Activated CD8-positive, alpha-beta memory T cell treated with anti-CD3 and anti-CD28 coated beads for 24 hours (primary cell): ENCODE data around the gene RSPH3.
"Not testable (repeated sequence)": the region's sequence is repeated elsewhere in the genome, so short reads cannot be mapped to it uniquely, and the experiment has no call there.

Experiments
- DNase-seq: peaks from one replicate; pipeline ENCODE4 v3.0.0-alpha.2; 2020

Gene RSPH3

GRCh38 chr6:158999666-159000403 is at the start of gene RSPH3:
TSS of gene RSPH3 (minus strand) at chr6:159000202. CDS start at chr6:158999550, 652 bp downstream.
- DNase-seq = peak; percentile 96

- DNase-seq = no peak
Measured at GRCh38 chr6:159047891-159048685, 48.1 kb upstream of the RSPH3 start.

- no peak for DNase-seq
Measured at GRCh38 chr6:159045801-159046200, 45.8 kb upstream of the RSPH3 start.

GRCh38 chr6:159044899-159045727 is 45.1 kb upstream of the RSPH3 start, which contains the start of gene TAGAP:
TSS of gene TAGAP (minus strand) at chr6:159044991. CDS start at chr6:159044146, 845 bp downstream.
- peak; percentile 88 for DNase-seq

GRCh38 chr6:159043947-159044346 is 43.9 kb upstream of the RSPH3 start:
- peak; percentile 77 for DNase-seq

- DNase-seq = no peak
Measured at GRCh38 chr6:159043251-159043650, 43.2 kb upstream of the RSPH3 start.

GRCh38 chr6:159042826-159043181 is 42.8 kb upstream of the RSPH3 start:
- DNase-seq = no peak

GRCh38 chr6:159042003-159042825 is 42.2 kb upstream of the RSPH3 start:
- DNase-seq = peak; percentile 85

- no peak for DNase-seq
Measured at GRCh38 chr6:159041181-159041580, 41.2 kb upstream of the RSPH3 start.

GRCh38 chr6:159039885-159040258 is 39.9 kb upstream of the RSPH3 start:
- DNase-seq = no peak

GRCh38 chr6:159038914-159039884 is 39.2 kb upstream of the RSPH3 start:
- no peak for DNase-seq

GRCh38 chr6:159038318-159038717 is 38.3 kb upstream of the RSPH3 start:
- not testable (repeated sequence) for DNase-seq

GRCh38 chr6:159037756-159038290 is 37.8 kb upstream of the RSPH3 start:
- DNase-seq = no peak

GRCh38 chr6:159036673-159037072 is 36.7 kb upstream of the RSPH3 start:
- peak; percentile 76 for DNase-seq

- peak; percentile 73 for DNase-seq
Measured at GRCh38 chr6:159035891-159036290, 35.9 kb upstream of the RSPH3 start.

GRCh38 chr6:159033160-159034049 is 33.4 kb upstream of the RSPH3 start:
- DNase-seq = no peak

- DNase-seq = no peak
Measured at GRCh38 chr6:159031846-159032245, 31.8 kb upstream of the RSPH3 start.

- DNase-seq = no peak
Measured at GRCh38 chr6:159030168-159030567, 30.2 kb upstream of the RSPH3 start.

GRCh38 chr6:159025224-159025623 is 25.2 kb upstream of the RSPH3 start:
- not testable (repeated sequence) for DNase-seq

GRCh38 chr6:159023893-159024292 is 23.9 kb upstream of the RSPH3 start:
- DNase-seq = no peak
